ENCODE measurements around the gene SMC4.
"Not testable (repeated sequence)": the region's sequence is repeated elsewhere in the genome, so short reads cannot be mapped to it uniquely, and the experiment has no call there.

SMC4 gene

DNA sequence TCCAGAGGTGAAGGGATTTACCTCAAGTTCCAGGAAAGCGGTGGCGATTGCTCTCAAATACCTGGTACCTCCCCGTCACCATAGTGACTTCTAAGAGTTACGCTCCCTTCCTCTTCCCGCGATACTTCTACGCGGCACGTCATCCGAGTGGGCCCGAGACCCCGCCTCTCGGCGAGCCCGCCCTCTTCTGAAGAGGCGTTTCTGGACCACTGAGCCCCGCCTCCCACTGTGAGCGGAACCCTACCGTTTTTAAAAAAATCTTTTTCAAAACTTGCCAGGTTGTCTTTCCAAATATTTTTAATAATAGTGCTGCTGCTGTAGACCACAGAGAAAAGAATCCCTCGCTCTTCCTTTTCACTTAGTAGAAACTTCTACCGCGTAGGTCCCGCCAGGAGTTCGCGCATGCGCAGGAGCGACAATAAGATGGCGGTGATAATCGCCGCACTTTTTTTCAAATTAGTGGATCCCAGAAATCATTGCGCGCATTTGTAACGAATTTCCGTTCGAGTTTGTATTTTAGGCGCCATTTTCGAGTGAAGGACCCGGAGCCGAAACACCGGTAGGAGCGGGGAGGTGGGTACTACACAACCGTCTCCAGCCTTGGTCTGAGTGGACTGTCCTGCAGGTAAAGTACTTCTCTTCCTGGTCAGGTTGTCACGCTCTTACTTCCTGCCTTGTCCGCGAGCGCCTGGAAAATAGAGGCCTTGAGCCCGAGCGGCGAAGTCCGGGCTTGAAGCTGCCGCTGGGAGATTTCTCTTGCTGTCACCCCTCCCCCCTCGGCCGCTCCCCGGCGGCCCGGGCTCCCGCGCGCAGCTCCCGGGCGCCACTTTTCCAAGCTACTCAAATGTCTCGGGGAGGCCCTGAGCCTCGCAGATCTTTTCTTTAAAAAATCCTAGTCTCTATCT lies at the start of gene SMC4, which contains the start of gene IFT80:
Gene SMC4, plus strand, starts transcription at position 526 of the 905 bp plus-strand sequence. CDS start 1,177 bp downstream, outside the sequence.
Gene IFT80, minus strand, starts transcription at position 101 of the 905 bp plus-strand sequence. CDS start 14,625 bp downstream, outside the sequence.
- DNase-seq = peak; percentile 100

DNA sequence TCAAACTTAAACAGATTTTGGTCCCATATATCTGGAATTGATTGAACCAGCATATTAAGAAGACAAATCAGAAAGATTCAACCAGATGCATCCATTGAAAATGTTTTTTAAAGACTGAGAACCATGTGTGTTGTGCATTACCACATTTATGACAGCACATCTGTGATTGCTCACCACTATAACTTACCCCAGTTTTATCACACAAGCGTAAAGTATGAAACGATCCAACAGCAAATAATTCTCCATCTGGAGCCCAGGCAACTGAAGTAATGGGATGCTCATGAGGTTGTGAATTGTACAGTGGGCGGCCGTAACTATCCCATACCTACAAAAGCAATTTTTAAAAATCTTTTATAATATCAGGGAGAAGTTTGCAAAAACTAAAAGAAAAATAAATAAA lies 43.6 kb upstream of the SMC4 start:
- DNase-seq = no peak

DNA sequence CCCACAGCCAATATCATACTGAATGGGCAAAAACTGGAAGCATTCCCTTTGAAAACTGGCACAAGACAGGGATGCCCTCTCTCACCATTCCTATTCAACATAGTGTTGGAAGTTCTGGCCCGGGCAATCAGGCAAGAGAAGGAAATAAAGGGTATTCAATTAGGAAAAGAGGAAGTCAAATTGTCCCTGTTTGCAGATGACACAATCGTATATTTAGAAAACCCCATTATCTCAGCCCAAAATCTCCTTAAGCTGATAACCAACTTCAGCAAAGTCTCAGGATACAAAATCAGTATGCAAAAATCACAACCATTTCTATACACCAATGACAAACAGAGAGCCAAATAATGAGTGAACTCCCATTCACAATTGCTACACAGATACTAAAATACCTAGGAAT lies 36.6 kb upstream of the SMC4 start:
- not testable (repeated sequence) for DNase-seq

DNA sequence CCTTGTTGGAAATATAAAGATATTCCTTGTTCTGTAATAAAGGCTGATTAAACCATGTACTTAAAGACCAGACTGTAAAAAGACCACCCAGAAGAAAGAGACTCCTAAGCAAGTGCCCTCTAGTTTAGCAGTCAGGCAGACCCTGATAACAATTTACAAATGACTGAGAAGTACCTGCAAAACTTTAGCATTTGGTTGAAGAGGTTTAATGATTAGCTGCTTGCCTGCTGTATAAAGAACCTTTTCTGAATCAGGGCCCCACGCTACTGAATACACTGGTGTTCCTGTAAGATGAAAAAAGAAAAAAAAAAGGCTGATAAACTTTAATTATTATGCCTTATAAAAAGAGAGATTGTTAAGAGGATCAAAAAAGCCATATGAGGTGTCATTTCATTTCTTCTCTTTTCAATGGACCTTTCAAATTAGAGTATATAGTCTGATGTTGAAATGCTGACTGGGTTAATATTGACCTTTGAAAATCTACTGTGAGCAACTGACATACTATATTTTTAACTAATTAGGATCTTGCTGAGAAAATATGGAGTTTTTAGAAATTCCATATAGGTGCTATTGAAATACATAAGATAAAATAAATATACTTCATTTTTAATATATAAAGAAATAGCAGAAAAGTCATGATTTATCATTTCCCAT lies 33.5 kb upstream of the SMC4 start:
- no peak for DNase-seq

DNA sequence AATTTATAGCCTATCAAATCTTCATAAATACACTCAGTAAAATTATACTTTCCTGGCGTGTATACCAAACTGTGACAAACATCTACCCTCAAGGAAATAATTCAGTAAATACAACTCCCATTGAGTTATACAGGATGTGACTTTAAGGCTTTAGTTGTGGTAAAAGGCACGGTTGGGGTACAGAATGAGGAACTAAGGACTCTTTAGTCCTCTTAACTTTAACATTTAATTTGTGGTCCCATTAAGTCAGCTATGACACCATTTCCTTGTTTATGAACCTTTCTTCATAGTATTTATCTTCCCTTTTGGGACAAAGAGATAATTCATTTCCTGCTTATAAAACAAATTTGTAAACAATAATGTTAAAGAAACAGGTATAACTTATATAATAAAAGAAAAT lies 30.6 kb upstream of the SMC4 start:
- DNase-seq = peak; percentile 15

DNA sequence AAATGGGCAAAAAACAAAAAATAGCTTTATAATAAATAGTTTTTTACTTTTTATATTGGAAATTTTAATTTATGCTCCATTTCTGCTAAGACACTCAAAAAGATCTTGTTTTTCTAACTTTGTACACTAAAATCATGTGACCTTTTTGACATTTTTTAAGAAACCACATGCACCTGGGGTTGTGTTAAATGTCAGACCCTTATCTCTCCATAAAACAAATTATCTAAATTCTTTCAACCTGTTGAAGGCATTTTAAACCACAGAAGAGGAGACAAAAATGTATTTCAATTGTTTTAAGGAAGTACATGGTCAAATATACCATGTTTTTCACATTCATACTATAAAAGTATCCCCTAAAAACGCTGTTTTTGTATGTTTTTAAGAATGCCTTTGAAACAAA lies 29.7 kb upstream of the SMC4 start:
- DNase-seq = peak; percentile 39

DNA sequence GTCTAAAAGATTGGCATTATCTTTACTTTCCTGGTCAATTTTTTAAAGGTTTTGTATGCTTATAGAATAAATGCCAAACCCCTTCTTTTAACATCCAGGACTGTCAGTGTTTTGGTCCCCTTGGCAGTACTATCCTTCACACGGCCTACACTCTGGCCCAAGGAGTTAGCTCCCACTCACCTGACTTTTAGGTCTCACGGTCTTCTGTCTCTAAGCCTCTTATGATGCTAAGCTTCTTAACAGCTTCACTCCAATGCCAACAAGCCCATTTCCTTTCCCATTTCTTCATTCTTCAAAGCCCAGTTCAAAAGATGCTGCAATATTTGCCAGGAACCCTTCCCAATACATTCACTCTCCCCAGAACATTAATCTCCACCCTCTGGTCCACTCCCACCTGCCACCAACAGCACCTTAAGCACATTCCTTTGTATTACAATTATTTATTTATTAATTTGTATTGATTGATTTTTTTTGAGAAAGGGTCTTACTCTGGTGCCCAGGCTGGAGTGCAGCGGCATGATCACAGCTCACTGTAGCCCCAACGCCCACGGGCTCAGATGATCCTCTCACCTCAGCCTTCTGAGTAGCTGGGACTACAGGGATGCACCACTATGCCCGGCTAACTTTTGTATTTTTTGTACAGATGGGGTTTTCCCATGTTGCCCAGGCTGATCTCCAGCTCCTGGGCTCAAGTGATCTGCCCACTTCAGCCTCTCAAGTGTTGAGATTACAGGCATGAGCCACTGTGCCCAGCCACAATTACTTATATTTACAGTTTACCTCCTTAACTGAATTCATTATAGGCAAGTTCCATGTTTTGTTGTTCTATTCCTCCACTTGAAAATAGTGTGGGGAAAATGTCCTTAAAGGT lies 28.2 kb upstream of the SMC4 start:
- no peak for DNase-seq

DNA sequence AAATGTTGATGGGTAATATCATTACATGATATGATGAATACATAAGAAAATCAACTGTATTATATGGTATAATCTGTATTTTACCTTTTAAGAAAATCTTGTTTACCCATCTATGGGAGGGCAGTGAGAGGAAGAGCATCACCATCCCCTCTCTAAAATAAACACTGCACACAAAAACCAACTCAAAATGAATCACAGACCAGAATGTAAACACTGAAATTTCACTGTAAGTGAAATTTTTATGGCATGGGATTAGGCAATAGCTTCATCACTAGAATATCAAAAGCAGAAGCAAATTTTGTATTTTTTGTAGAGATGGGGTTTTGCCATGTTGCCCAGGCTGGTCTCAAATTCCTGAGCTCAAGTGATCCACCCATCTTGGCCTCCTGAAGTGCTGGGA lies 26.7 kb upstream of the SMC4 start:
- no peak for DNase-seq

DNA sequence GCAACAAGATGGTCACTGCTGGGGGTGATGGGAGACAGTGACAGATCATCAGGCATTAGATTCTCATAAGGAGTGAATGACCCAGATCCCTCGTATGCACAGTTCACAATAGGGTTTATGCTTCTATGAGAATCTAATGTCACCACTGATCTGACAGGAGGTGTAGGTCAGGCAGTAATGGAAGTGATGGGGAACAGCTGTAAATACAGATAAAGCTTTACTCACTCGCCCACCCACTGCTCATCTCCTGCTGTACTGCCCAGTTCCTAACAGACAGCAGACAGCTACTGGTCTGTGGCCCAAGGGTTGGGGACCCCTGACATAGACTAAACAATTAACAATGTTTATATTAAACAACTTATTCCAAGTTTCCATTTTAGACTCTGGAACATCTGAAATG lies 25.8 kb upstream of the SMC4 start:
- no peak for DNase-seq

DNA sequence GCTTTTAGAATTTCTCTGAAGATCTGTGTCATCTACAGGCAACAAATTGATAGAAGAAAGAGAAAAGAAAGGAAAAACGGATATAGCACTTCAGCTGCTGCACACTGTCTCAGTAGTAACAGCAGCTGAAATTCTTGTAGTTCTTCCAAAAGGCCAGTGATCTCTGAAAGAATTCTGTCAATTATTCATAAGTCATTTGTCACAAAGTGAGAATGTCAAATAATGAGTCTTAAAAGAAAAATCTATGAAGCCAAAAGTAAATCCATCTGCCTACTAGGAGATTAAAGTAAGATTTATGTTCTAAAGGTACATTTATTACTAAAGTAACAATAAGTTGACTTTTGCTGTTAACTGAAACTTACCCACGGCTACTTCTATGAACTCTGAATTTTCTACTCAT lies 25.0 kb upstream of the SMC4 start:
- no peak for DNase-seq

DNA sequence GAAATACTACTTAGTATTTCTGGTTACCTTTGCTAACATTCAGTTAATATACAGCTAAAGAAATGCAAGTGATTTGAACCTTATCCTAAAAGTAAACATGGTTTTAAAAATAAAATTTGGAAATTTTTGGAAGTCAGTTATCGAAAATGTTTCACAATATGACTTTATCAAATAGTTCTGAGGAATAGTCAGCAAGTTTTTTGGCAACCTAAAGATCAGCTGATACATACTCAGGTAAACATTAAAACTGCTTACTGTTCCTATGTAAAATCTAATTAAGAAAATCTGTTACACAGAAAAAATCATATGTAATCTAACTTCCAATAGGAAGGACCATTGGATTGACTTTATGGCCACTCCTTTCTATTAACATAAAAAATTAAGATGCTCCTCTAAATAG lies 24.5 kb upstream of the SMC4 start:
- no peak for DNase-seq

DNA sequence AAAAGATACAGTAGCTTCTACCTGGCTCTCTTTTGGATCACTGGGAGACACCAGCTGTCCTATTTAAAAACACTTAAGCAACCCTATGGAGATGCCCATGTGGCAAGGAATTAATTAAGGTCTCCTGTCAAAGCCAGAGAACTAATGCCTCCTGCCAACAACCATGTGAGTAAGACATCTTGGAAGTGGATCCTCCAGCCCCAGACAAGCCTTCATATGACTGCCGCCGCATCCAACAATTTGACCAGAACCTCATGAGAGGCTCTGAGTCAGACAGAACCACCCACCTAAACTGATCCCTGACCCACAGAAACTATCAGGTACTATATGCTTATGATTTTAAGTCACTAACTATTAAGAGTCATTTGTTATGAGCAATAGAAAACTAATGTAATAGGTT lies 22.8 kb upstream of the SMC4 start:
- DNase-seq = no peak

DNA sequence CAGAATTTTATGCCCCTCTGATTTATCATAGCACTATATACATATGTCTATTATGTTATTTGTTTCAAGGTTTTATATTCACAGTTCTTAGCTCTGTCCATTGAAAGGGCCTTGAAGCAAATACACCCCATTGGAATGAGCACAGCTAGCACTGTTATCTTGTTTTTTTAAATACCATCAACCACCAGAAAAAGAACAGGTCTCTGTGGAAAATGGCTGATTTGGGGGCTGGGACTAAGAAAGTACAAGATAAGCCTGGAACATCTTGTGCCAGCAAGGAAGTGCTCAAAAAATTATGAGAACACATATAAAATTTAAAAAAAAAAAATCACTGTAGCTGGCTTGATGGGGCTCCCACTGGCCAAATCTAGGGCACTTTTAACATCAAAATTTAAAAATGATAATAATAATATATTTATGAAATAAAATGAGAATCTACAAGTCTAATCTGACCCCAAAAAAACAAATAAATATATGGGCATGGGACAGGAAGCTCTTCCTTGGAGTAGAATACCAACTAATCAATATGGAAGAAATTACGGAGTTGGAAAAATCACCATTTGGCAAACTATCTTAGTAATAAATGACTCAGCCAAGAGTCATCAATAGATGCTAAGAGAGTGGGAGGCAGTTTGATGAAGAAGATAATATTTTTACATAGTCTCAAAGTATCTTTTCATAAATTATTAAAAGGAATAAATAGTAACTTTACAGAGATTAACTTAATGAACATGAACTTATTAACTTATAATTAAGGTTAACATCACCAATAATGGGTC lies 20.9 kb upstream of the SMC4 start:
- DNase-seq = no peak

DNA sequence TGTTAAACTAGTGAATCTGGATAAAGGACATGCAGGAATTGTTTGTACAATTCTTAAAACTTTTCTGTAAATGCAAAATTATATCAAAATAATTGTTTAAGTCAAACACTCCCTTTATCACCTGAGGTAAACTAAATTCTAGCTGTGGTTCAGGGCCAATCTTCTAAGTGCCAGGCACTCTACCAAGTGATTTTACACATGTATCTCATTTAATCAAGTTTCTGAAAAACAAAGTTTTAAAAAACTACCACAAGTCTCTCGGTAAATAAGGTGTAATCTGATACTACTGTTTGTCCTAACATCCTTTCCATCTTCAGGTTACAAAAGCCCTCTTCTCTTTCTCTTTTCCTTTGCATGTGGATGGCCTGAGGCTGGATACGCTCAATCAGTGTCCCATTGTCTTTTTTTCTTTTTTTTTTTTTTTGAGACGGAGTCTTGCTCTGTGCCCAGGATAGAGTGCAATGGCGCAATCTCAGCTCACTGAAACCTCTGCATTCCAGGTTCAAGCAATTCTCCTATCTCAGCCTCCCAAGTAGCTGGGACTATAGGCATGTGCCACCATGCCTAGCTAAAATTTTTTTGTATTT lies 19.7 kb upstream of the SMC4 start:
- DNase-seq = no peak

DNA sequence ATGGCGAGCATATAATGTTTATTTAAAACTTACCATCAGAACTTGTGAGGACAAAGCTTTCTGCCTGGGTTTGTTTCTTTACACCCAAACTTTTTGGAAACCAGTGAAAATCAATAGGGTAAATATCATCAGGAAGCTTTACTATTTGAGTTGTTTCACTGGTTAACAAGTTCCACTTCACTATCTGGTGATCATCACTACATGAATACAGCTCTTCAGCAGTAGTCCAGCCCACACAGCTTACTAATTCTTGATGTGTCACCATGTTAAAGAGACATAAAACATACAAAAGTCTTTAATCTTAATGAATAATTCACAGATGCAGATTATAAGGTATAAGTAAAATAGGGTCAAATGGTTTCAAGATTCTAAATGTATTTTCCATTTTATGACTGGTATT lies 18.0 kb upstream of the SMC4 start:
- DNase-seq = no peak

DNA sequence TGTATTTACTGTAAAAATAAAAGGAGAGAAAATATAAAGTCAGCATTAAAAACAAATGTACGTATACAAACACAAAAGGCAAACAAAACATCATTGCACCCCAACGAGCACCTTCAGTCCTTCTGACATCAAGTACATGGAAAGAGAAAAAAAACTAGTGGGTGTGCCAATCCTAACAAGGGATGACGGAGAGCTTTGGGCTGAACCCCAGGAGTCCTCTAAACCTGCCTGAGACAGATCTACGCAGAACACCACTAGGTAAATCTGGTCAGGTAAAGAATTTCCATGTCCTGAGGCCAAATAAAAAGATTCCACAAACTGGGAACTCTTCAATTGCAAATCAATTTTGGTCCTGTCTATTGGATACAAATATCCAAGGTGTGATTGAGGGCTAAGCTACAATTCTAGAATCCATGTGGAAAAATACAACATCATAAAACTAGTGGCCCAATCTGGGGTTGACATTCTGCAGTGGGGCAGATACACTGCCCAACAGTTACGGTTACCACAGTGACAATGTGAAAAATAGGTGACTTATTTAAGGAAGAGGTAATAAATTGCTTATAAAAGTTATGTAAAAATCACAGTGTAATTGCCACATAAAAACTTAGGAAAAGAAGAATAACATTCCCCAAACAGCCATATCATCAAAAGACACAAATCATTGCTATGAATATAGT lies 14.7 kb upstream of the SMC4 start:
- DNase-seq = no peak

DNA sequence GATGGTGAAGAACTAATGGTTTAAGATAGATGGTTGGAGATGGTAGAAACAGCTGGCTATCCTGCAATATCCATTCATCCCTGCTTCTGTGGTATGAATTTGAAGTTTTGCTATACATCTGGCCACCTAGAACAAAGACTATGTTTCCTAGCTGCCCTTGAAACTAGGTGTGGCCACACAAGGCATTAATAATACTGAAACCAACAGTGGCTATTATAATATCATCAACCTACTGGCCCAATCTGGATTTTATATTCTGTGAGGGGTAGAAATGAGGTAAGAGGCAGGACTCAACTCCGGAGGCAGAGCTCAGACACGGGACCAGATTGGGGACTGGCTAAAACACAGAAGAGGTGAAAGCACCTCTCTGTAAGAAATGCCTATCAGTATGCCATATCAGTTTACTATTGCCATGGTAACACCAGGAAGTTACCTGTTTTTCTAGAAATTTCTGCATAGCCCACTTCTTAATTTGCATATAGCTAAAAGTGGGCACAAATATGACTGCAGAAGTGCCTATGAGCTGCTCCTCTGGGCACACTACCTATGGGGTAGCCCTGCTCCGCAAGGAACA lies 8.8 kb upstream of the SMC4 start:
- DNase-seq = no peak

DNA sequence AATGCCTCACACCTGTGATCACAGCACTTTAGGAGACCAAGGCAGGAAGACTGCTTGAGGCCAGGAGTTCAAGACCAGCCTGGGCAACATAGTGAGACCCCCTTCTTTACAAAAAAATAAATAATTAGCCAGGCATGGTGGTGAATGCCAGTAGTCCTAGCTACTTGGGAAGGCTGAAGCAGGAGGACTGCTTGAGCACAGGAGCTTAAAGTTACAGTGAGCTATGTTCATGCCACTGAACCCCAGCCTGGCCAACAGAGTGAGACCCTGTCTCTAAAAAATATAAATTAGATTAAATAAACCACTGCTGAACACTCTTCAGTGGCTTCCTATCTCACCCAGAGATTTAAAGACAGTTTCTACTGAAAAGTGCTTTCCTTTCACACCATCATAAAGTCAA lies 6.7 kb upstream of the SMC4 start:
- no peak for DNase-seq

DNA sequence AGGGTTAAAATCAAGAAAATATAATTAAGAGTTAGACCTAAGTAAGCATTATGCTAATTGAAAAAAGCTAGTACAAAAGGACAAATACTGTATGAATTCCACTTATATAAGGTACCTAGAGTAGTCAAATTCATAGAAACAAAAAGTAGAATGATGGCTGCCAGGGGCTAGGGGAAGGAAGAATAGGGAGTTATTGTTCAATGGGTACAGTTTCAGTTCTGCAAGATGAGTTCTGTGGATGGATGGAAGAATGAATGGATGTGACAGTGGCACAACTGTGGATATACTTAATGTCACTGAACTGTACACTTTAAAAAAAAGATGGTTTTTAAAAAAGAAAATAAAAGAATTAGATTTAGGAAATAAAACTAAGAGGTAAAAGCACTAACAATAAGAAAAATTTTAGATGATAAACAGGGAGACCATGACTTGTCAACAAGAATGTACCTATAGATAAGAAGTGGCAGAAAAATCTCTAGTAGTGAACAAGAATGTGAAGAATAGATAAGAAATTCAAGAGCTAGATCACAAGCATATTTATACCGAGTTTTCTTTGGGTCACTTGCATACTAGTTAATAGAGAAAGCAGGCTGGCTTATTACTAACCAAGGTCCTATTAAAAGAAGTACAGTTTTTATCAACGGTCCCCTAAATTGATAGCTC lies 6.0 kb upstream of the SMC4 start:
- DNase-seq = no peak

DNA sequence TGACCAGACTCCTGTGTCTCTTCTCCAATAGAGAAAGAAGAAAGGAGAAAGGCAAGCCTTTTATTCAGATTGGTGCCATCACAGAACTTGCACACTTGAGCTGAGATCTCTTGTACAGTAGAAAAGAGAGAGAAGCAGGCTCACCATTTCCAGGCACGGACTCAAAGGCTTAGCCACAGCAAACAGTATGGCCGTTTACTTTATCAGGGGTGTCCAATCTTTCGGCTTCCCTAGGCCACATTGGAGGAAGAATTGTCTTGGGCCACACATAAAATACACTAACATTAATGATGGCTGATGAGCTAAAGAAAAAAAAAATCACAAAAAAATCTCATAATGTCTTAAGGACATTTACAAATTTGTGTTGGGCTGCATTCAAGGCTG lies 5.4 kb upstream of the SMC4 start:
- no peak for DNase-seq

DNA sequence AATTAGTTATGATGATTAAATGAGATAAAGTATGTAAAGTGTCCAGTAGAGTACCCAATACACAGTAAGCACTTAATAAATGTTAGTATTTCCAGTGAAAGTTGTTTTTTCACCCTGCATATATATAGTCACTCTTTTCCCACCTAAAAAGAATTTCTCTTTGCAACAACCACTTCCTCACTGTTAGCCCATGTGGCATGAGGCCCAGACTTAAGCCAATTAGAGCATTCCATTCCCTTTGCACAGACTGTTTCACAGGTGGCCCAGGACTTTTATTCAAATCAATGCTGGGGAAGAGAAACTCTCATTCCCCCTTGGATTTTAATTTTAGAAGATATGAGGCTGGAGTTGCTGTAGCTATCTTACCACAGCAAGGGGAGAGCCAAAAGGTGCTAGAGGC lies 4.2 kb upstream of the SMC4 start:
- peak; percentile 57 for DNase-seq

All from RPMI8226 (cell line).